Sigmoid colon (tissue), 4 donors: ENCODE results near the gene HPS4.

Source experiments
- CTCF ChIP-seq, 4 experiments: fragments of 450-650 bp in 3 of 4; fragments of 200-600 bp in 1 of 4; IDR thresholded peaks; one replicate each; pipeline ENCODE4 v1.5.1; 2016 to 2019; ENCODE audit warnings: antibody characterized with exemption in 4 of 4, mild to moderate bottlenecking in 3 of 4, moderate library complexity in 2 of 4
- EP300 ChIP-seq, 4 donors: sonication (generic); formaldehyde crosslinking; IDR thresholded peaks; one replicate each; pipeline ENCODE4 v1.6.1; 2017; ENCODE audit warnings: antibody characterized with exemption in 4 of 4
- POLR2A ChIP-seq, 2 donors: fragments of 450-650 bp; IDR thresholded peaks; one replicate each; pipeline ENCODE4 v1.6.1; 2016; ENCODE audit warnings: antibody characterized with exemption in 2 of 2, mild to moderate bottlenecking in 2 of 2, moderate library complexity in 2 of 2
- POLR2AphosphoS5 ChIP-seq, 4 donors: sonication (generic); formaldehyde crosslinking; IDR thresholded peaks; one replicate each; pipeline ENCODE4 v1.6.1; 2017; ENCODE audit warnings: antibody characterized with exemption in 4 of 4

DNA sequence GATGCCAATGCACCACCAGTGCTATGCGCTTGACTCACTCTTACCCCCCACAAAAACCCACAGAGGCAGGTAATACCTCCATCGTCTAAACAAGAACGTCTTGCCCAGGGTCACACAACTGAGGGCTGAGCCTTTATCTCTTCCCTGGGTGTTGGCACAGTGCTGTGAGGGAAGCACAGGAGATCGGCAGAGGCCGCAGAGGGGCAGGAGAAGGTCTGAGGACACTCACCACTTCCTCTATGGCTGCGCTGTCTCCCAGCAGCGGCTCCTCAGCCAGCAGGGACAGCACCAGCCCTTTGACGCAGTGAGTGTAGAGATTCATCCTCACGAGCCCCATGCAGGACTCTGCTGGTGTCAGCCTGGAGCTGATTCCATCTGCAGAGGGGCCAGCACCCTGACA, 19.9 kb downstream of the HPS4 start:
- no peak for TF ChIP-seq CTCF (IDR thresholded peaks at IDR 0.05)
- no peak for TF ChIP-seq POLR2A (IDR thresholded peaks at IDR 0.05)
- TF ChIP-seq EP300 (IDR thresholded peaks at IDR 0.05) = no peak
- TF ChIP-seq POLR2AphosphoS5 (IDR thresholded peaks at IDR 0.05) = no peak
